T-cell (primary cell): ENCODE measurements around the gene ZNRF3. TPM values are rescaled to one million over a fixed set of nuclear protein-coding genes. Genes with fewer than 3 reads are reported as not detected.
"Not testable (repeated sequence)": the region's sequence is repeated elsewhere in the genome, so short reads cannot be mapped to it uniquely, and the experiment has no call there.

ENCODE experiments used
- ATAC-seq, 4 experiments: fragments of 200-7000 bp in 3 of 4; fragments of 150-1000 bp in 1 of 4; cut with Tn5 transposase; replicated peaks in 1 of 4; 1 replicate in 3 of 4; 2 replicates in 1 of 4; pipeline ENCODE4 v1.10.0; 2021; ENCODE audit warnings: moderate library complexity in 3 of 4, mild to moderate bottlenecking in 2 of 4, moderate number of reproducible peaks in 1 of 4
- CTCF ChIA-PET, 2 donors: fragments of 300-600 bp; sonication (Branson Sonifier 250); formaldehyde crosslinking; loops; one replicate each; lab custom pipeline; 2022; ENCODE audit warnings: antibody characterized with exemption in 2 of 2; lab: Charles Lee
- POLR2A ChIA-PET, 2 donors: fragments of 300-600 bp; sonication (Branson Sonifier 250); formaldehyde crosslinking; loops; one replicate each; lab custom pipeline; 2022; ENCODE audit warnings: antibody characterized with exemption in 2 of 2; lab: Charles Lee
- DNase-seq, 35 experiments: peaks; one replicate each; pipeline versions ENCODE4 v3.0.0 to v3.0.0-alpha.2; 2013 to 2023
- H3K27ac ChIP-seq: one replicate; pipeline ENCODE4 v1.5.1; 2013; ENCODE audit warnings: low read length
- H3K27me3 ChIP-seq, 2 experiments: replicated peaks in 1 of 2; 1 replicate in 1 of 2; 2 replicates in 1 of 2; pipeline versions ENCODE4 v1.6.1 to v1.7.0; 2013; ENCODE audit warnings: low read length in 1 of 2, mixed read lengths in 1 of 2; ENCODE audit not compliant: control insufficient read depth in 2 of 2, insufficient read depth in 2 of 2; ENCODE audit errors: extremely low read depth in 1 of 2
- H3K36me3 ChIP-seq, 2 donors: 1 replicate in 1 of 2; 2 replicates in 1 of 2; pipeline versions ENCODE4 v1.6.1 to v1.7.0; 2013; ENCODE audit warnings: low read length in 1 of 2; ENCODE audit not compliant: control insufficient read depth in 2 of 2, insufficient read depth in 1 of 2; ENCODE audit errors: extremely low read depth in 1 of 2
- H3K4me1 ChIP-seq, 2 experiments: 1 replicate in 1 of 2; 2 replicates in 1 of 2; pipeline versions ENCODE4 v1.6.1 to v1.7.0; 2013; ENCODE audit warnings: low read length in 2 of 2, mixed read lengths in 1 of 2; ENCODE audit not compliant: insufficient read depth in 2 of 2, control insufficient read depth in 1 of 2; ENCODE audit errors: extremely low read depth in 1 of 2
- H3K4me3 ChIP-seq, 2 donors: 1 replicate in 1 of 2; 2 replicates in 1 of 2; pipeline versions ENCODE4 v1.5.1 to v1.7.0; 2013; ENCODE audit warnings: mild to moderate bottlenecking in 2 of 2, low read length in 1 of 2, moderate library complexity in 1 of 2; ENCODE audit not compliant: control insufficient read depth in 1 of 2; ENCODE audit errors: extremely low read depth in 1 of 2
- H3K9me3 ChIP-seq: 2 replicates; pipeline ENCODE4 v1.7.0; 2013
- H3K27ac Mint-ChIP-seq, 2 donors: one replicate each; pipeline ENCODE4 v1.8.0; 2020 to 2021; ENCODE audit warnings: mild to moderate bottlenecking in 2 of 2, mixed read lengths in 2 of 2
- H3K27me3 Mint-ChIP-seq, 2 donors: one replicate each; pipeline ENCODE4 v1.8.0; 2021 to 2022; ENCODE audit warnings: mixed read lengths in 2 of 2
- H3K36me3 Mint-ChIP-seq: one replicate; pipeline ENCODE4 v1.8.0; 2021; ENCODE audit warnings: mixed read lengths
- H3K4me1 Mint-ChIP-seq, 3 donors: one replicate each; pipeline ENCODE4 v1.8.0; 2020 to 2022; ENCODE audit warnings: mixed read lengths in 3 of 3, mild to moderate bottlenecking in 1 of 3
- H3K4me3 Mint-ChIP-seq, 3 donors: one replicate each; pipeline ENCODE4 v1.8.0; 2020 to 2022; ENCODE audit warnings: mild to moderate bottlenecking in 3 of 3, mixed read lengths in 3 of 3, moderate library complexity in 3 of 3
- H3K9me3 Mint-ChIP-seq, 3 donors: one replicate each; pipeline ENCODE4 v1.8.0; 2020 to 2022; ENCODE audit warnings: mixed read lengths in 3 of 3
- WGBS: methylation state at CpG from one replicate; pipeline ENCODE4 v1.1.5; 2013; ENCODE audit warnings: missing lambda C conversion rate; ENCODE audit not compliant: insufficient coverage; 5-methylcytosine and 5-hydroxymethylcytosine counted together
- total RNA-seq, 35 experiments: library from RNA in 6 of 35; stranded (reverse) in 6 of 35; fragments of 120-200 nt in 1 of 35; gene quantifications; one replicate each; pipeline versions ENCODE4 v1.2.1 to v1.2.4 and lab custom pipeline; 2013 to 2026

ZNRF3 gene
- total RNA-seq, 5 donors from 2014 or later (not counting 1 experiment from before 2014, with no cell fraction given) = 0.70 to 2.1 (median 1.1) TPM

GRCh38 chr22:28943501-28943879 is 60.1 kb downstream of the ZNRF3 start:
- WGBS = no CpG with 5 or more reads among the region's 2 CpGs
- POLR2A ChIA-PET = interaction anchor here in 1 of 2 donors (0.6 kb wide), 1 partner anchor 11 kb away, joined by 4 read pairs; no protein-coding TSS in a partner anchor
- peaks cover 15% of the 10 kb centered on the region for H3K36me3 Mint-ChIP-seq
- no peak overlapping the region for H3K4me3 Mint-ChIP-seq
- peaks cover 33 to 47% of the 10 kb centered on the region in 2 donors for H3K27me3 Mint-ChIP-seq
- Histone ChIP-seq H3K4me1 (no peaks in the 10 kb centered on the region), H3K36me3 (no peaks in the 10 kb centered on the region), H3K4me3 (no peak overlapping the region), H3K27ac (no peak overlapping the region), H3K27me3 (peaks cover 3 to 14% of the 10 kb centered on the region in 2 experiments), H3K9me3 (peaks cover 13% of the 10 kb centered on the region)
- no peaks in the 10 kb centered on the region for H3K4me1 Mint-ChIP-seq
- peaks cover 13 to 22% (median 15%) of the 10 kb centered on the region in 3 donors for H3K9me3 Mint-ChIP-seq
- no peak for ATAC-seq
- CTCF ChIA-PET = interaction anchor here (0.5 to 0.6 kb wide), 3 partner anchors 23 to 112 kb away, joined by 3 to 9 read pairs (median 8); no protein-coding TSS in a partner anchor
- no peak overlapping the region for H3K27ac Mint-ChIP-seq
- no peak for DNase-seq

GRCh38 chr22:28947125-28947524 is 63.8 kb downstream of the ZNRF3 start:
- CTCF ChIA-PET = no interaction called here
- peaks cover 43 to 65% of the 10 kb centered on the region in 2 donors for H3K27me3 Mint-ChIP-seq

GRCh38 chr22:28948424-28948823 is 65.1 kb downstream of the ZNRF3 start:
- peaks cover 52 to 69% of the 10 kb centered on the region in 2 donors for H3K27me3 Mint-ChIP-seq

More at GRCh38 chr22:28947125-28947524, 63.8 kb downstream of the ZNRF3 start:
- no peak for ATAC-seq
- POLR2A ChIA-PET = no interaction called here
- peaks cover 13% of the 10 kb centered on the region for H3K9me3 ChIP-seq
- H3K27ac ChIP-seq = no peak overlapping the region
- WGBS = no CpG with 5 or more reads among the region's 1 CpG
- H3K4me3 Mint-ChIP-seq = no peak overlapping the region
- H3K4me1 Mint-ChIP-seq = no peaks in the 10 kb centered on the region
- no peak for DNase-seq
- no peaks in the 10 kb centered on the region for H3K4me1 ChIP-seq
- H3K4me3 ChIP-seq = no peak overlapping the region
- H3K27ac Mint-ChIP-seq = no peak overlapping the region
- peaks cover 16% of the 10 kb centered on the region for H3K36me3 Mint-ChIP-seq
- H3K27me3 ChIP-seq = peaks cover 15 to 34% of the 10 kb centered on the region in 2 experiments
- peaks cover 13 to 24% (median 15%) of the 10 kb centered on the region in 3 donors for H3K9me3 Mint-ChIP-seq
- no peaks in the 10 kb centered on the region for H3K36me3 ChIP-seq

DNA sequence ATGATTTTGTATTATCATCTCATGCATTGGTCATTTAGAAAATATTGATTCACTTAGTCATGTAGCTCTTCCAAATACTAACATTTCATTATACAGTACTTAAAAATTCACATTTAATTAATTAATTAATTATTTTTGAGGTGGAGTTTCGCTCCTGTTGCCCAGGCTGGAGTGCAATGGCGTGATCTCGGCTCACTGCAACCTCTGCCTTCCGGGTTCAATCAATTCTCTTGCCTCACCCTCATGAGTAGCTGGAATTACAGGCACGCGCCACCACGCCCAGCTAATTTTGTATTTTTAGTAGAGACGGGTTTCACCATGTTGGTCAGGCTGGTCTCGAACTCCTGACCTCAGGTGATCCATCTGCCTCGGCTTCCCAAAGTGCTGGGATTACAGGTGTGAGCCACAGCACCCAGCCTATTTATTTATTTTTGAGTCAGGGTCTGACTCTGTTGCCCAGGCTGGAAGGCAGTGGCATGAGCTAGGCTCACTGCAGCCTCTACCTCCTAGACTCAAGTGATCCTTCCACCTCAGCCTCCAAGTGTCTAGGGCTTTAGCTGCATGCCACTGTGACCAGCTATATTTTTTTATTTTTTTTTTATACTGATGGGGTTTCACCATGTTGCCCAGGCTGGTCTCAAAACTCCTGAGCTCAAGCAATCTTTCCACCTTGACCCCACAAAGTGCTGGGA is 65.6 kb downstream of the ZNRF3 start:
- H3K36me3 Mint-ChIP-seq = peaks cover 16% of the 10 kb centered on the region
- H3K27ac Mint-ChIP-seq, POLR2A ChIA-PET, H3K4me3 ChIP-seq, ATAC-seq, H3K27ac ChIP-seq, H3K4me1 Mint-ChIP-seq, H3K36me3 ChIP-seq, H3K4me1 ChIP-seq, DNase-seq, H3K4me3 Mint-ChIP-seq: not testable (repeated sequence)
- peaks cover 13 to 24% (median 15%) of the 10 kb centered on the region in 3 donors for H3K9me3 Mint-ChIP-seq
- 92% methylated on average over 5 of the region's 10 CpGs for WGBS
- peaks cover 54 to 71% of the 10 kb centered on the region in 2 donors for H3K27me3 Mint-ChIP-seq
- Histone ChIP-seq H3K9me3 (peaks cover 13% of the 10 kb centered on the region), H3K27me3 (peaks cover 21 to 46% of the 10 kb centered on the region in 2 experiments)
- CTCF ChIA-PET = interaction anchor here in 1 of 2 donors (0.8 kb wide), 1 partner anchor 10 kb away, joined by 4 read pairs; no protein-coding TSS in a partner anchor

More at GRCh38 chr22:28948424-28948823, 65.1 kb downstream of the ZNRF3 start:
- Histone ChIP-seq H3K4me3 (no peak overlapping the region), H3K27ac (no peak overlapping the region), H3K36me3 (no peaks in the 10 kb centered on the region), H3K27me3 (peaks cover 21 to 41% of the 10 kb centered on the region in 2 experiments), H3K4me1 (no peaks in the 10 kb centered on the region), H3K9me3 (peaks cover 13% of the 10 kb centered on the region)
- CTCF ChIA-PET = no interaction called here
- H3K27ac Mint-ChIP-seq = no peak overlapping the region
- no peak for DNase-seq
- POLR2A ChIA-PET = no interaction called here
- WGBS = no CpG with 5 or more reads among the region's 1 CpG
- no peak overlapping the region for H3K4me3 Mint-ChIP-seq
- H3K9me3 Mint-ChIP-seq = peaks cover 13 to 24% (median 15%) of the 10 kb centered on the region in 3 donors
- H3K4me1 Mint-ChIP-seq = no peaks in the 10 kb centered on the region
- no peak for ATAC-seq
- H3K36me3 Mint-ChIP-seq = peaks cover 16% of the 10 kb centered on the region

DNA sequence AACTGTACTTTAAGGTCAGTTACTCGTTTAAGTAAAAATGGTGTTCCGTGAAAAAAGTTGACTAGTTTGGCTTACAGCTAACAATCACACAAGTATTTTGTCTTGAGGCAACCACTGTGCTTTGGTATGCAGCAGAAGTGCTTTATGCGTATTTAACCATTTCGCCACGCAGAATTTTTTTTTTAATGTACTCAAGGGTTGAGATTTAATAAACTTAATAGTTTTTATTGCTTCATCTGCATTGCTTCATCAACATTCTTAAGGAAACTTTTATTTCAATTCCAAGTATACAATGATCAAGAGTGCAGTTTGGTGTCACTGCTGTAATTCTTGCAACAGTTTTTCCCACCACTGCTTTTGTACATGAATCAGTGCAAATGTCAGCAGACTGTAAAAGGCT is 66.4 kb downstream of the ZNRF3 start:
- Histone ChIP-seq H3K4me3 (no peak overlapping the region), H3K9me3 (peaks cover 13% of the 10 kb centered on the region), H3K36me3 (no peaks in the 10 kb centered on the region), H3K27me3 (peaks cover 21 to 52% of the 10 kb centered on the region in 2 experiments), H3K4me1 (no peaks in the 10 kb centered on the region), H3K27ac (no peak overlapping the region)
- no peak for ATAC-seq
- peaks cover 61 to 78% of the 10 kb centered on the region in 2 donors for H3K27me3 Mint-ChIP-seq
- no peak for DNase-seq
- peaks cover 13 to 24% (median 15%) of the 10 kb centered on the region in 3 donors for H3K9me3 Mint-ChIP-seq
- no peak overlapping the region for H3K27ac Mint-ChIP-seq
- H3K4me1 Mint-ChIP-seq = peaks cover 0 to 5% (median 2%) of the 10 kb centered on the region in 3 donors
- H3K36me3 Mint-ChIP-seq = peaks cover 16% of the 10 kb centered on the region
- H3K4me3 Mint-ChIP-seq = no peak overlapping the region
- POLR2A ChIA-PET = no interaction called here
- no CpG with 5 or more reads among the region's 5 CpGs for WGBS
- CTCF ChIA-PET = interaction anchor here in 1 of 2 donors (0.8 kb wide), 1 partner anchor 11 kb away, joined by 4 read pairs; no protein-coding TSS in a partner anchor

- Histone ChIP-seq H3K4me1 (peaks cover 2 to 9% of the 10 kb centered on the region in 2 experiments), H3K27me3 (peaks cover 21 to 55% of the 10 kb centered on the region in 2 experiments), H3K4me3 (no peak overlapping the region), H3K27ac (no peak overlapping the region), H3K9me3 (peaks cover 13% of the 10 kb centered on the region), H3K36me3 (no peaks in the 10 kb centered on the region)
- ATAC-seq (no peak), DNase-seq (no peak)
- Mint-ChIP-seq H3K9me3 (peaks cover 12 to 22% (median 13%) of the 10 kb centered on the region in 3 donors), H3K4me1 (peaks cover 6 to 8% (median 8%) of the 10 kb centered on the region in 3 donors), H3K4me3 (no peak overlapping the region), H3K36me3 (peaks cover 16% of the 10 kb centered on the region), H3K27ac (peak overlapping the region in 1 of 2 donors; percentile 6), H3K27me3 (peaks cover 64 to 73% of the 10 kb centered on the region in 2 donors)
- WGBS = 95% methylated on average over 4 of the region's 7 CpGs
- ChIA-PET CTCF (no interaction called here), POLR2A (no interaction called here)
Measured at GRCh38 chr22:28950617-28951411, 67.4 kb downstream of the ZNRF3 start.
